ENCODE results near the gene SNN.

GRCh38 chr16:11681556-11681955 lies 13.3 kb downstream of the SNN start:
- TF ChIP-seq, protein P1, sequence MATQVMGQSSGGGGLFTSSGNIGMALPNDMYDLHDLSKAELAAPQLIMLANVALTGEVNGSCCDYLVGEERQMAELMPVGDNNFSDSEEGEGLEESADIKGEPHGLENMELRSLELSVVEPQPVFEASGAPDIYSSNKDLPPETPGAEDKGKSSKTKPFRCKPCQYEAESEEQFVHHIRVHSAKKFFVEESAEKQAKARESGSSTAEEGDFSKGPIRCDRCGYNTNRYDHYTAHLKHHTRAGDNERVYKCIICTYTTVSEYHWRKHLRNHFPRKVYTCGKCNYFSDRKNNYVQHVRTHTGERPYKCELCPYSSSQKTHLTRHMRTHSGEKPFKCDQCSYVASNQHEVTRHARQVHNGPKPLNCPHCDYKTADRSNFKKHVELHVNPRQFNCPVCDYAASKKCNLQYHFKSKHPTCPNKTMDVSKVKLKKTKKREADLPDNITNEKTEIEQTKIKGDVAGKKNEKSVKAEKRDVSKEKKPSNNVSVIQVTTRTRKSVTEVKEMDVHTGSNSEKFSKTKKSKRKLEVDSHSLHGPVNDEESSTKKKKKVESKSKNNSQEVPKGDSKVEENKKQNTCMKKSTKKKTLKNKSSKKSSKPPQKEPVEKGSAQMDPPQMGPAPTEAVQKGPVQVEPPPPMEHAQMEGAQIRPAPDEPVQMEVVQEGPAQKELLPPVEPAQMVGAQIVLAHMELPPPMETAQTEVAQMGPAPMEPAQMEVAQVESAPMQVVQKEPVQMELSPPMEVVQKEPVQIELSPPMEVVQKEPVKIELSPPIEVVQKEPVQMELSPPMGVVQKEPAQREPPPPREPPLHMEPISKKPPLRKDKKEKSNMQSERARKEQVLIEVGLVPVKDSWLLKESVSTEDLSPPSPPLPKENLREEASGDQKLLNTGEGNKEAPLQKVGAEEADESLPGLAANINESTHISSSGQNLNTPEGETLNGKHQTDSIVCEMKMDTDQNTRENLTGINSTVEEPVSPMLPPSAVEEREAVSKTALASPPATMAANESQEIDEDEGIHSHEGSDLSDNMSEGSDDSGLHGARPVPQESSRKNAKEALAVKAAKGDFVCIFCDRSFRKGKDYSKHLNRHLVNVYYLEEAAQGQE (IDR thresholded peaks at IDR 0.05), result no peak
- TF ChIP-seq CTCF (IDR thresholded peaks at IDR 0.05) (no peak), EP300 (IDR thresholded peaks at IDR 0.05) (no peak), MAFK (IDR thresholded peaks at IDR 0.05; ENCODE audit: partially characterized antibody) (no peak), JUN (IDR thresholded peaks at IDR 0.05) (no peak), HDAC2 (IDR thresholded peaks at IDR 0.05) (no peak), POLR2A (IDR thresholded peaks at IDR 0.05; ENCODE audit: low read length) (no peak), SREBF2 (IDR thresholded peaks at IDR 0.05) (no peak)
- TF ChIP-seq, protein P2, sequence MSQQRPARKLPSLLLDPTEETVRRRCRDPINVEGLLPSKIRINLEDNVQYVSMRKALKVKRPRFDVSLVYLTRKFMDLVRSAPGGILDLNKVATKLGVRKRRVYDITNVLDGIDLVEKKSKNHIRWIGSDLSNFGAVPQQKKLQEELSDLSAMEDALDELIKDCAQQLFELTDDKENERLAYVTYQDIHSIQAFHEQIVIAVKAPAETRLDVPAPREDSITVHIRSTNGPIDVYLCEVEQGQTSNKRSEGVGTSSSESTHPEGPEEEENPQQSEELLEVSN (IDR thresholded peaks at IDR 0.05; ENCODE audit: borderline replicate concordance, low read depth), result no peak

Data from A549 (cell line).